ENCODE data around the gene SCG5. TPM values are rescaled to one million over a fixed set of nuclear protein-coding genes. Genes with fewer than 3 reads are reported as not detected.

SCG5 gene
- total RNA-seq, 2 experiments from 2014 or later, result 0.57 to 0.94 TPM

- DNase-seq, result no peak
- Mint-ChIP-seq H3K9me3 (peaks cover 5% of the 10 kb centered on the region), H3K27me3 (ENCODE audit: low read depth) (peaks cover 13% of the 10 kb centered on the region), H3K4me3 (no peak overlapping the region), H3K4me1 (ENCODE audit: low read depth) (no peaks in the 10 kb centered on the region), H3K27ac (no peak overlapping the region), H3K36me3 (ENCODE audit: low read depth) (no peaks in the 10 kb centered on the region)
- CTCF ChIA-PET, result no interaction called here
- intact Hi-C loops (cut with micrococcal nuclease), result no loop called here
Measured at GRCh38 chr15:32738666-32739065, 97.2 kb downstream of the SCG5 start.

DNA sequence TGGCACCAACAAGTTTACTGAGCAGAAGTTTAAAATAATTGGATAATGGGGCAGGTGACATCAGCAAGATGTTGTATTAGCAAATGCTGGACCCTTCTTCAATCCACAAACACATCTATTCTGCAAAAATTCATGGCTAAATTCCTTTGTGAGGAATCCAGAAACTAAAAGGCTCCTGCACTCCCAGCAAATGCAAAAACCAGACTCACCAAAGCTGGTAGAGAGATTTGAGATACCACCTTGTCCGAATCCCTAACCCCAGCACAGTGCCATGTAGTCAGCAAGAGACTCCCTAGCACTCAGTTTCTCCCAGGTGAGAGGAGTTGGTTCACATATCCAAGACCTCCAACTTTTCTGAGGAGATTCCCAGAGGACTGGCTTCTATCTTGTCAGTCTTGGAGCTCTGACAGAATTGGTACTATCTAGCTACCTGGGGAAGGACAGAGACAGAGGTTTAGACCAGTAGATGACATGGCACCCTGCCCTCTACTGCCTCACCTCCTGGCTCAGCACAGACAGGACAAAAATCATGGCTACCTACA, 98.1 kb downstream of the SCG5 start:
- H3K4me1 Mint-ChIP-seq (ENCODE audit: low read depth), result no peaks in the 10 kb centered on the region
- no peak overlapping the region for H3K4me3 Mint-ChIP-seq
- H3K9me3 Mint-ChIP-seq, result peaks cover 5% of the 10 kb centered on the region
- no peak for DNase-seq
- CTCF ChIA-PET, result no interaction called here
- intact Hi-C loops (cut with micrococcal nuclease), result no loop called here
- no peaks in the 10 kb centered on the region for H3K36me3 Mint-ChIP-seq (ENCODE audit: low read depth)
- H3K27ac Mint-ChIP-seq, result no peak overlapping the region
- H3K27me3 Mint-ChIP-seq (ENCODE audit: low read depth), result peaks cover 11% of the 10 kb centered on the region

DNA sequence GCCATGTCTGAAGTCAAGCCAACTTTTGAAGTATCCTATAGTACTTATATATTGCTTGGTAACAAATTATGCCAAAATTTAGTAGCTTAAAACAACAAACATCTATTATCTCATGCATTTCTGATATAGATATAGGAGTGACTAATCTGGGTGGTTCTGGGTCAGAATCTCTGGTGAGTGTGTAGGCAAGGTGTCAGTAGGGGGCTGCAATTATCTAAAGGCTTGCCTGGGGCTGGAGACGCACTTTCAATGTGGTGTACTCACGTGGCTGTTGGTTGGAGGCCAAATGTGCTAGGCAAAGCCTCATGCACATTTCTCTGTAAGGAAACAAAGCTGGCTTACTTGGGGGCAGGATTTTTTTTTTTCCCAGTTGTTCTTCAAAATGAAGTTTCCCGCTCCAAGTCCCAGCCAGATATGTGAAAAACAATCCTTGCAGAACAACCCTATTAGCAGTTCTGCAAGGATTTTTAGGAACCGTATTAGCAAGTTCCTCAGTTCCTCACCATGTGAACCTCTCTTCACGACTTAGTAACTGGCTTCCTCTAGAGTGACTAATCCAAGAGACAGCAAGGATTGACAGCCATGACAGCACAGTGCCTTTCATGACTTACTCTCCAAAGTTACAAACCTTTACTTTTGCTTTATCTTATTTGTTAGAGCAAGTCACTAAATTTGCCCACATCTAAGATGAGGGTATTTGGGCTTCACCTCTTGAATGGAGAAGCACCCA, 102.1 kb downstream of the SCG5 start:
- Mint-ChIP-seq H3K4me3 (no peak overlapping the region), H3K27me3 (ENCODE audit: low read depth) (peaks cover 4% of the 10 kb centered on the region), H3K36me3 (ENCODE audit: low read depth) (no peaks in the 10 kb centered on the region), H3K27ac (no peak overlapping the region), H3K9me3 (peaks cover 5% of the 10 kb centered on the region), H3K4me1 (ENCODE audit: low read depth) (no peaks in the 10 kb centered on the region)
- CTCF ChIA-PET, result interaction anchor here (1.4 kb wide), 1 partner anchor 11 kb away, joined by 3 read pairs; no protein-coding TSS in a partner anchor
- DNase-seq, result no peak
- intact Hi-C loops (cut with micrococcal nuclease), result no loop called here

DNA sequence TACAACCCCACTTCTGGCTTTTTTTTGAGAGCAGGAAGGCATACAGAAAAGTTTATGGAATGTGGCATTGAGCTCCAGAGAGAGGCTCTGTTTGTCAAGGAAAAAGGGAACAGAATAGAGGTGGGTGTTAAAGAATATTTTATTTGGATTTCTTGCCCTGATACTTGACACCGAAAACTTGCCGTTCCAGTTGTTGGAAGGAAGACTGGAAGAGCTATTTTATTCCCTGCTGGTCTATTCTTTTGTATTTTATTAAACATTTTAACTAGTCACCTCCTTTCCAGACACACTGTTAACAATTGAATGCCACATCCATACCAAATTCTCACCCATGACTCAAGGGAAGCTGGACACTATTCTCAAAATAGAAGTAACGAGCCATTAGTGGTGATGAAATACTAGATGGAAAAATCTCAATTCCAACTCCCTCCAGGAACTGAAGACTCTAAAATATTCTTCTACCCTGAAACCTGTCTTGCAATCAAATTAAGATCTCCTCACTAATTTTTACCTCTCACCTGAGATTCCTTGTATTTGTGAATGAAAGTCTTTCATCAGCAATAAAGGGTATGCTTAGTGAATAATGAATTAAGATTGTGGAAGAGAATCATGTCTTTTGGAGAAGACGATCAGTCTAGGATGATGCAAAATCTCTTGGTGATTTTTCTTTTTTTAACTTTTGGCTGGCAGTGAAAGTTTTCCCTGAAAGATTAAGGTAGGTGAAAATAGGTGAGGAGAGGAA, 104.8 kb downstream of the SCG5 start:
- H3K4me1 Mint-ChIP-seq (ENCODE audit: low read depth), result no peaks in the 10 kb centered on the region
- DNase-seq, result no peak
- CTCF ChIA-PET, result no interaction called here
- no peak overlapping the region for H3K27ac Mint-ChIP-seq
- H3K27me3 Mint-ChIP-seq (ENCODE audit: low read depth), result peaks cover 5% of the 10 kb centered on the region
- intact Hi-C loops (cut with micrococcal nuclease), result no loop called here
- H3K9me3 Mint-ChIP-seq, result no peaks in the 10 kb centered on the region
- no peak overlapping the region for H3K4me3 Mint-ChIP-seq
- H3K36me3 Mint-ChIP-seq (ENCODE audit: low read depth), result no peaks in the 10 kb centered on the region

Other genes starting within 250 kb of the SCG5 start
- not detected for gene GOLGA8K, start 238.4 kb upstream of the SCG5 start, total RNA-seq
- gene GOLGA8O, start 186.1 kb upstream of the SCG5 start, total RNA-seq, result under 1 TPM in 1 of 2 experiments, not detected in 1; 0.69 TPM
- gene GOLGA8N, start 48.3 kb upstream of the SCG5 start, total RNA-seq, result 1 to 10 TPM; 1.4 to 2.2 TPM
- gene ARHGAP11A, start 26.2 kb upstream of the SCG5 start, total RNA-seq, result 100 to 1,000 TPM; 131 to 134 TPM
- gene GREM1, start 76.3 kb downstream of the SCG5 start, total RNA-seq, result not detected

Data from activated naive CD4-positive, alpha-beta T cell treated with anti-CD3 and anti-CD28 coated beads for 36 hours (primary cell).